ENCODE measurements around the gene AMH.
"Not testable (repeated sequence)": the region's sequence is repeated elsewhere in the genome, so short reads cannot be mapped to it uniquely, and the experiment has no call there.

The AMH gene

DNA sequence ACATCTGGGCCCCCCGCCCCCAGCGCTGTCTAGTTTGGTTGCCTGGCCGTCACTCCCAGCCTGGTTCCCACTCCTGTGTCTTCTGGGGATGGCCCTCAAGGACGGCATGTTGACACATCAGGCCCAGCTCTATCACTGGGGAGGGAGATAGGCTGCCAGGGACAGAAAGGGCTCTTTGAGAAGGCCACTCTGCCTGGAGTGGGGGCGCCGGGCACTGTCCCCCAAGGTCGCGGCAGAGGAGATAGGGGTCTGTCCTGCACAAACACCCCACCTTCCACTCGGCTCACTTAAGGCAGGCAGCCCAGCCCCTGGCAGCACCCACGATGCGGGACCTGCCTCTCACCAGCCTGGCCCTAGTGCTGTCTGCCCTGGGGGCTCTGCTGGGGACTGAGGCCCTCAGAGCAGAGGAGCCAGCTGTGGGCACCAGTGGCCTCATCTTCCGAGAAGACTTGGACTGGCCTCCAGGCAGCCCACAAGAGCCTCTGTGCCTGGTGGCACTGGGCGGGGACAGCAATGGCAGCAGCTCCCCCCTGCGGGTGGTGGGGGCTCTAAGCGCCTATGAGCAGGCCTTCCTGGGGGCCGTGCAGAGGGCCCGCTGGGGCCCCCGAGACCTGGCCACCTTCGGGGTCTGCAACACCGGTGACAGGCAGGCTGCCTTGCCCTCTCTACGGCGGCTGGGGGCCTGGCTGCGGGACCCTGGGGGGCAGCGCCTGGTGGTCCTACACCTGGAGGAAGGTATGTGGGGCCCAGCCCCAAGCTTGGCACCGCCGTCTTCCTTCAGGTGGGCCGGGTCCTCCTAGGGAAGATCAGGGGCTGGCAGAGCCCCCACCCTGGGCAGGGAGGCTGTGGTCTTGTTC, at the start of gene AMH:
Gene AMH, plus strand, starts transcription at position 314 of the 857 bp plus-strand sequence. Its CDS starts 10 bp downstream, at position 324.
- TF ChIP-seq, protein P1, sequence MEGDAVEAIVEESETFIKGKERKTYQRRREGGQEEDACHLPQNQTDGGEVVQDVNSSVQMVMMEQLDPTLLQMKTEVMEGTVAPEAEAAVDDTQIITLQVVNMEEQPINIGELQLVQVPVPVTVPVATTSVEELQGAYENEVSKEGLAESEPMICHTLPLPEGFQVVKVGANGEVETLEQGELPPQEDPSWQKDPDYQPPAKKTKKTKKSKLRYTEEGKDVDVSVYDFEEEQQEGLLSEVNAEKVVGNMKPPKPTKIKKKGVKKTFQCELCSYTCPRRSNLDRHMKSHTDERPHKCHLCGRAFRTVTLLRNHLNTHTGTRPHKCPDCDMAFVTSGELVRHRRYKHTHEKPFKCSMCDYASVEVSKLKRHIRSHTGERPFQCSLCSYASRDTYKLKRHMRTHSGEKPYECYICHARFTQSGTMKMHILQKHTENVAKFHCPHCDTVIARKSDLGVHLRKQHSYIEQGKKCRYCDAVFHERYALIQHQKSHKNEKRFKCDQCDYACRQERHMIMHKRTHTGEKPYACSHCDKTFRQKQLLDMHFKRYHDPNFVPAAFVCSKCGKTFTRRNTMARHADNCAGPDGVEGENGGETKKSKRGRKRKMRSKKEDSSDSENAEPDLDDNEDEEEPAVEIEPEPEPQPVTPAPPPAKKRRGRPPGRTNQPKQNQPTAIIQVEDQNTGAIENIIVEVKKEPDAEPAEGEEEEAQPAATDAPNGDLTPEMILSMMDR (IDR thresholded peaks at IDR 0.05; ENCODE audit: insufficient read depth, low read length, missing control alignments) = no peak
- ChIA-PET CTCF (interaction anchor here (1.5 kb wide), 1 partner anchor 10 kb away, joined by 6 read pairs; no protein-coding TSS in a partner anchor), POLR2A (no interaction called here)
- DNase-seq (ENCODE audit: low read depth, low spot score) = no peak
- no peak within 1 kb of the TSS for H3K4me3 ChIP-seq (ENCODE audit: low read depth, low read length)

DNA sequence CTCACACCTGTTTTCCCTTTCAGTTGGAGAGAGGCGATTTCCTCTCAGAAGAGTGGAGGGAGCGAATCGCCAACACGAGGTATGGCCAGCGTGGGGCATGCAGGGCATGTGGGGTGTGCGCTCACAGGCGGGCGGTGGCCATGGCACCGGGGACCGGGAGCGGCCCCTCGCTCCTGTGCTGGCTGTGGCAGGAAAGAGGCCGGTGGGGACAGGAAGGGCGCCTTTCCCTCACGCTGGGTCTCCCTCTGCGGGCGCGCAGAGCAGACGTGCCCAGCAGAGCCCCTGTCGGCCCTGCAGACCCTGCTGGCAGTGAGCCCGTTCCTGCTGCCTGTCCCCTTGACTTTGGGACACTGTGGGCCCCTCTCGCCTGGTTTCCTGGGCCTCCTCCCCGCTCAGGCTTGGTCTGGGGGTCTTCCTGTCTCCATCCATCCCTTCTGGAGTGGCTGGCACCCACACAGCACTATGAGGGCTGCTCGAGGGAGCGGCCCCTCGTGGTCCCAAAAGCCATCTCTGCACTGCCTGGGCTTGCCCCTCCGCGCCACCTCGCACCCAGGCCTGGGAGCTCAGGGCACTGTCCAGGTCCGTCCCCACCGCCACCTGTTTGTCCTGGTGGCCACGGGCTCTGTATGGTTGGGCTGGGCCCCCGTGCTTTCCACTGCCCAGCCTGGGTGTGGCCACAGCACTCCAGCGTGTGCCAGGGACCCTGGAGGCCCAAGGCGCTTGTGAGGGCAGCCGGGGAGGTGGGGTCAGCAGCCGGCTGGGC, 49.1 kb upstream of the AMH start:
- H3K4me3 ChIP-seq (ENCODE audit: low read depth, low read length) = no peak overlapping the region
- no peak for DNase-seq (ENCODE audit: low read depth, low spot score)
- CTCF ChIA-PET = interaction anchor here (0.5 to 0.8 kb wide), 2 partner anchors 15 to 44 kb away, joined by 3 to 4 read pairs; no protein-coding TSS in a partner anchor
- TF ChIP-seq, protein P1 (IDR thresholded peaks at IDR 0.05; ENCODE audit: insufficient read depth, low read length, missing control alignments) = no peak
- POLR2A ChIA-PET = no interaction called here

DNA sequence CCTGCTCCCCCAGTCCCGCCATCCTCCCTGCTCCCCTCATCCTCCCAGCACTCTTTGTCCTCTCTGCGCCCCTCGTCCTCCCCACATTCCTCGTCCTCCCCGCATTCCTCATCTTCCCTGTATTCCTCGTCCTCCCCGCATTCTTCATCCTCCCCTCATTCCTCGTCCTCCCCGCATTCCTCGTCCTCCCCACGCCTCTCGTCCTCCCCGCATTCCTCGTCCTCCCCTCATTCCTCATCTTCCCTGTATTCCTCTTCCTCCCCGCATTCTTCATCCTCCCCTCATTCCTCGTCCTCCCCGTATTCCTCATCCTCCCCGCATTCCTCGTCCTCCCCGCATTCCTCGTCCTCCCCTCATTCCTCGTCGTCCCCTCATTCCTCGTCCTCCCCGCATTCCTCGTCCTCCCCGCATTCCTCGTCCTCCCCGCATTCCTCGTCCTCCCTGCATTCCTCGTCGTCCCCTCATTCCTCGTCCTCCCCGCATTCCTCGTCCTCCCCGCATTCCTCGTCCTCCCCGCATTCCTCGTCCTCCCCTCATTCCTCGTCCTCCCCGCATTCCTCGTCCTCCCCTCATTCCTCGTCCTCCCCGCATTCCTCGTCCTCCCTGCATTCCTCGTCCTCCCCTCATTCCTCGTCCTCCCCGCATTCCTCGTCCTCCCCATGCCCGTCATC, 48.4 kb upstream of the AMH start:
- H3K4me3 ChIP-seq (ENCODE audit: low read depth, low read length); CTCF ChIA-PET; POLR2A ChIA-PET; DNase-seq (ENCODE audit: low read depth, low spot score): not testable (repeated sequence)

DNA sequence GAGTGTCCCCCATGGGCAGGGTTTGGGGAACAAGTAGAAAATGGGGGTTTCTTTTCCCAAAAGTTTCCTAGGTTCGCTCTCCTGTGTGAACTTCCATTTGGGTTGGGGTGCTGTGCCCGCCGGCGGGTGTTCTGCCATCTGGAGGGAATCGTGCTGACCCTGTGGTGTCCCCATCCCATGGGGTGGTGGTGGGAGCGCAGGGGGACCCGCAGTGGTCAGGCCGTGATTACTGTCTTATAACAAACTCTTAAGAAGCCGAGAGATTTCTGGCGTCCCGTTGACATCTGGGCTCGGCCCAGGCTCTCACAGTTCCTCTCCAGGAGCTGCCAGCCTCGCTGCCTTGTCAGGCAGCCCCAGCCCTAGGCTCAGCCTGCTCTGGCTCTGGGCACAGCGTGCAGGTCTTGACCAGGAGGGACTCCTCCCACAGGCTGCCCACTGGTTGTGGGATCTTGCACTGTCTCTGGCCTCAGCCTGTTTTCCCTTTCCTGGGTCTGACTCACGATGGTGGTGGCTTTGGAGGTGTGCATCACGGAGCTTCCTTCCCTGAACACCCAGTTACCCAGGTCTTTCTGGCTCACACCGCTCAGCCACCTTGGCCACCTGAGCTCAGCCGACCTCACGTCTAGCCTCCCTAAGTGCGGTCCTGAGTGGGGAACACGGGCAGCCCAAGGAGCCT, 47.5 kb upstream of the AMH start:
- TF ChIP-seq, protein P1 (IDR thresholded peaks at IDR 0.05; ENCODE audit: insufficient read depth, low read length, missing control alignments) = no peak
- no peak for DNase-seq (ENCODE audit: low read depth, low spot score)
- H3K4me3 ChIP-seq (ENCODE audit: low read depth, low read length) = no peak overlapping the region
- ChIA-PET CTCF (interaction anchor here (1.6 kb wide), 1 partner anchor 114 kb away, joined by 4 read pairs; no protein-coding TSS in a partner anchor), POLR2A (interaction anchor here (0.9 kb wide), 1 partner anchor 15 kb away, joined by 3 read pairs; no protein-coding TSS in a partner anchor)

DNA sequence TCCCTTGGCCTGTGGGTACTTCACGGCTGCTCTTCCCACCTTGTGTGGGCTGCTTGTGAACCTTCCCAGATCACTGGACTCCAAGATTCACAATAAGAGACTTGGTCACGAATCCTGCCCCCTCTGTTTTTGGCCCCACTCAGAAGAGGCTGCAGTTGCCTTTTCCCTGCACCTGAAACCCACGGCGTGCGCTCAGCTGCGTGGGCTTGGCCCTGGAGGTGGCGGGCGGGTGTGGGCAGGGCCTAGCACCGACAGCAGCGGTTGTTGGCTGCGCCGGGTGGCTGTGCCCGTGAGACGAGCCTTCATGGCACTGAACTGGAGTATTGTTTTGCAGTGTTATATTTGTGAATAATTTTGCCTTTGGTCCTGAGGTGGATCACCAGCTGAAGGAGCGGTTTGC, 46.8 kb upstream of the AMH start:
- DNase-seq (ENCODE audit: low read depth, low spot score) = no peak
- TF ChIP-seq, protein P1 (IDR thresholded peaks at IDR 0.05; ENCODE audit: insufficient read depth, low read length, missing control alignments) = no peak
- no peak overlapping the region for H3K4me3 ChIP-seq (ENCODE audit: low read depth, low read length)
- POLR2A ChIA-PET = interaction anchor here (0.9 to 1.2 kb wide), 2 partner anchors 16 to 33 kb away, joined by 3 read pairs; no protein-coding TSS in a partner anchor
- CTCF ChIA-PET = interaction anchor here (1.6 to 1.7 kb wide), 2 partner anchors 13 to 114 kb away, joined by 4 read pairs; no protein-coding TSS in a partner anchor

DNA sequence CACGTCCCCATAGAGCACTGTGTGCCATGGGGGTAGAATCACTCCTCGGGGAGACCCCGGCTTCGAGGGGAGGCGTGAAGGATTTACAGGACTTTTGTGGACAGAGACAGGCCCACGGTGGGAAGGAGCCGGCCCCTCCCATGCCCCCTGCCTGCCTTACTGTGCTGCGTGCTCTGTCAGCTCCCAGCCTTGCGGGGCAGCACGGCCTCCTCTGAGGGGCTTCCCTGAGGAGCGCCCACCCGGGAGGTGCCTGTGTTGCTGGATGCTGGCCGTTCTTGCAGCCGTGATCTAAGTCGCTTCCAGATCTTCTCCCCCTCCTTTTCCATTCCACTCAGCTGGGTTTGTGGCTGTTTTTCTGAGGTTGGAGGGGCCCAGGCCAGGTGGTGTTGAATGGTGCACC, 42.1 kb upstream of the AMH start:
- CTCF ChIA-PET = interaction anchor here (1.3 to 2.3 kb wide), 3 partner anchors 18 to 51 kb away, joined by 3 to 9 read pairs (median 7); partner anchors contain the start of gene PLEKHJ1
- no peak for DNase-seq (ENCODE audit: low read depth, low spot score)
- H3K4me3 ChIP-seq (ENCODE audit: low read depth, low read length) = no peak overlapping the region
- POLR2A ChIA-PET = no interaction called here
- TF ChIP-seq, protein P1 (IDR thresholded peaks at IDR 0.05; ENCODE audit: insufficient read depth, low read length, missing control alignments) = no peak

Measured in AG04449 (cell line).